ENCODE data around the gene LYSMD2.

GRCh38 chr15:51770902-51771301, 33.4 kb upstream of the LYSMD2 start:
- TF ChIP-seq CTCF (IDR thresholded peaks at IDR 0.05) (no peak), POLR2A (IDR thresholded peaks at IDR 0.05) (no peak)
